Stimulated activated naive CD8-positive, alpha-beta T cell treated with anti-CD3 and anti-CD28 coated beads, Interleukin-15, amount 100 ng/mL, for 72 hours (primary cell): Measurements from ENCODE around the gene MAP9.

Experiments
- ATAC-seq: fragments of 150-1000 bp; cut with Tn5 transposase; 2 replicates; pipeline ENCODE4 v1.10.0; 2021; ENCODE audit warnings: mild to moderate bottlenecking, moderate library complexity
- DNase-seq, 2 donors: peaks; one replicate each; pipeline ENCODE4 v3.0.0; 2021 to 2022
- H3K27ac Mint-ChIP-seq, 2 donors: one replicate each; pipeline ENCODE4 v1.8.0; 2022; ENCODE audit warnings: mild to moderate bottlenecking in 2 of 2, mixed read lengths in 2 of 2, moderate library complexity in 2 of 2
- H3K27me3 Mint-ChIP-seq: one replicate; pipeline ENCODE4 v1.8.0; 2022; ENCODE audit warnings: mixed read lengths
- H3K4me1 Mint-ChIP-seq: one replicate; pipeline ENCODE4 v1.8.0; 2022; ENCODE audit warnings: mild to moderate bottlenecking, mixed read lengths
- H3K4me3 Mint-ChIP-seq, 2 donors: one replicate each; pipeline ENCODE4 v1.8.0; 2022; ENCODE audit warnings: mild to moderate bottlenecking in 2 of 2, mixed read lengths in 2 of 2, moderate library complexity in 1 of 2
- H3K9me3 Mint-ChIP-seq, 2 donors: one replicate each; pipeline ENCODE4 v1.8.0; 2022; ENCODE audit warnings: mixed read lengths in 2 of 2

Gene MAP9

DNA sequence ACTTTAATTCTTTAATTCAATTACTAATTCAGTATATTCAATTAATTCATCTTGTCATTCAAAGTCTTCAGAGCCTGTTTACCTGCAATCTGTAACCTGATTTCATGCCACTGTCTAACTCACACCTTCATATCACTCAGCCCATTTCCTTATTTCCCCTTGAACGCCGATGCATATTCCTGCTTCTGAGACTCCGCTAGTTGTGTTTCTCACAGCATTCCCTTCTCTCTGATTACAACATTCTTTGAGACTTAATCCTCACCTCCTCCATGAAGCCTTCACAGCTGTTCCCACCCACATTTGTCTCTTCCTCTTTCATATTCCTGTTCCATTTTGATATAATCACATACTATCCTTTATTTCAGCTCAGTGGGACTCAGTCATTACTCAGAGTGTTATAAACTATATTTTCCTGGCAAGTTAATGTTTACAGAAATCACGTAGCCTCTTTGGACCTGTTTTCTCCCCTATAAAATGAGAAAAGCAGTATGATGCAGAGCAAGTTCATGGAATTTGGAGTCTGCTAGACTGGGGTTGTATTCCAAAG is 69.0 kb downstream of the MAP9 start:
- no peaks in the 10 kb centered on the region for H3K4me1 Mint-ChIP-seq
- no peak overlapping the region for H3K27ac Mint-ChIP-seq
- no peaks in the 10 kb centered on the region for H3K9me3 Mint-ChIP-seq

DNA sequence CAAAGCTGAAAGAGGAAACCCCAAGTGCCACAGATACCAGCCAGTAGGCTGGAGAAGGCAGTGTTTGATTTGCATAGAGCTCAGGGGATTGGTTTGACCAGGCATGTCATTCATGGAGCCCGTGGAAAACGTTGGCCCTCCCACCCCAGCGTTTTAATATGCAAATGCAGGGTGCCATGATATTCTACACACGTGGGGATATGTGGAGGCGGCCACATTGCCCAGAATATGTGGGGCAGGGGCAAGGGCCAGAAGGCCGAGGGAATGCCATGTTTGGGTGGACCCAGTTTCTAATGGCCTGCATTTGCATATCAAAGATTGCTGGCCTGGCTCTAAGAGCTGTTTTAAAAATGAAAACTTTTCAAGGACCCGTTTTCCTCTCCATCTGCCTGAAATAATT is 71.1 kb downstream of the MAP9 start:
- Mint-ChIP-seq H3K27ac (no peak overlapping the region), H3K9me3 (no peaks in the 10 kb centered on the region), H3K4me1 (no peaks in the 10 kb centered on the region), H3K27me3 (peaks cover 8% of the 10 kb centered on the region), H3K4me3 (no peak overlapping the region)
- DNase-seq (no peak), ATAC-seq (no peak)

More for the DNA sequence above, 69.0 kb downstream of the MAP9 start:
- ATAC-seq (no peak), DNase-seq (no peak)
- Mint-ChIP-seq H3K4me3 (no peak overlapping the region), H3K27me3 (peaks cover 21% of the 10 kb centered on the region)

DNA sequence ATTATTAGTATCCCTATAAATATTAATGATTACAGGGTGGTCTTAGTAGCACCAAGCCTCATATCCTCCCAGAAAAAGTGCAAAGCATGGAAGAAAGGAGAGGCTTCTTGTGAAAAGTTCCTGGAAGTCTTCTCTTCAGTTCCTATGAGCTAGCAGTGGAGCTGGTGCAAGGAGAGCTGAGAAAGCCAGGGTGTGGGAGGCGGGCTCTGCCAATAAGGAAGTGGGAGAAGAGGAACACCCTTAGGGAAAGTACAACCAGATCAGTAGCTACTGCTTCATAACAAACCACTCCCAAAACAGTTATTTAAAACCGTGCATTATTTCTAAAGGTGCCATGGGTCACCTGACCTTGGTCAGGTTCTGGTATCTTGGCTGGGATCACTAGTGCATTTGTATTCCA is 72.4 kb downstream of the MAP9 start:
- no peaks in the 10 kb centered on the region for H3K4me1 Mint-ChIP-seq
- H3K9me3 Mint-ChIP-seq, result peaks cover 0 to 4% of the 10 kb centered on the region in 2 donors
- H3K4me3 Mint-ChIP-seq, result no peak overlapping the region
- H3K27me3 Mint-ChIP-seq, result peaks cover 6% of the 10 kb centered on the region
- no peak for ATAC-seq
- no peak overlapping the region for H3K27ac Mint-ChIP-seq
- DNase-seq, result no peak

DNA sequence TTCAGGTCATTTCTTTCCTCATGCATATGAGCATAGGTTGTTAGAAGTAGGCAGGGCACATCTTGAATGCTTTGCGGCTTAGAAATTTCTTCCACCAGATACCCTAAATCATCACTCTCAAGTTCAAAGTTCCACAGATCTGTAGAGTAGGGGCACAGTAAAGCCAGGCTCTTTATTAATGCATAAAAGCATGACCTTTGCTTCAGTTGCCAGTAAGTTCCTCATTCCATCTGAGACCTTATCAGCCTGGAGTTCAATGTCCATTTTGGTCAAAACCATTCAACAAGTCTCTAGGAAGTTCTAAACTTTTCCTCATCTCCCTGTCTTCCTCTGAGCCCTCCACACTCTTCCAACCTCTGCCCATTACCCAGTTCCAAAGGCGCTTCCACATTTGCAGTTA is 77.7 kb downstream of the MAP9 start:
- H3K27me3 Mint-ChIP-seq, result no peaks in the 10 kb centered on the region
- no peak overlapping the region for H3K27ac Mint-ChIP-seq
- ATAC-seq, result no peak
- DNase-seq, result no peak
- H3K4me3 Mint-ChIP-seq, result no peak overlapping the region
- peaks cover 0 to 18% of the 10 kb centered on the region in 2 donors for H3K9me3 Mint-ChIP-seq
- H3K4me1 Mint-ChIP-seq, result no peaks in the 10 kb centered on the region
